NCI-H1048 (cell line): Measurements from ENCODE around the gene PIK3CG.

Experiments used
- DNase-seq: peaks from one replicate; lab custom pipeline; 2025; lab: John Stamatoyannopoulos, UW

PIK3CG gene

DNA sequence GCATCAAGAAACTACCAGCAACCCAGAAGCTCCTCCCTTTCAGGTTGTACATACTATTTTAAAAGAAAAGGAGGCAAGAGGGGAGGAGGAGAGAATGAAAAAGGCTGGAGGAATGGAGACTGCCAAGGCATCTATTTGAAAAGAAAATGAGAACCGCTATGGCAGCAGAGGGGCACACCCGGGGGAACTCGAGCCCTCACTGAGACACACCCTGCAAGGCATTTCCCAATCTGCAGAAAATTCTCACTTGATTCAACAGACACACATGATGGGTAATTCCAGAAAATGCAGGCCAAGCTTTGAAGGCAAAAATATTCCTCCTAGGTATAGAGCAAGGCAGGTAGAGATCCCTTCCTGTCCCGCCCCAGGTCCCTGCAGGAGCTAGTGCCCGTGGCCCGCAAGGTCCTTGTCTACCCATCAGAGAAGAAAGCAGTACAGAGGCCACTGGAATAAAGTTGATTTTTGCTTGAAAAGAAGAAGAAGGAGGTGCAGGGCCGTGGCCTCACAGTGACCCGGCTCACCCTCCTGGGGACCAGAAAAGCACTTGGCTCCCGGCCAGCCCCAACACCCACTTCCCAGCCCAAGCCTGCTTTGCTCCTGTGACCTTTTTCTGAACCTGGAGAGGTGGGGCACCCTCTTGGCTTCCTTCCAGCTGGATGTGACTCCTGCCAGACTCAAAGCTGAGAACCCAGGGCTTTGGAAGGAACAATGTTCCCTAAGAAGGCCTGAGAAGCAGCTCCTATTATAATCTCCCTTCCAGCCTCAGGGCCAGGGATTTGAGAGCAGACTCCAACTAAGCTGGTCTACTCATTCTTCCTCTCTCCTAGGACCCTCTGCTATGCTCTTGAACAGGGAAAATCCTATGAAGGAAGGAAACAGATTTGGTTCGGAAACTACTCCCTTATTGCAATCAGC lies 6.2 kb upstream of the PIK3CG start:
- no peak for DNase-seq

DNA sequence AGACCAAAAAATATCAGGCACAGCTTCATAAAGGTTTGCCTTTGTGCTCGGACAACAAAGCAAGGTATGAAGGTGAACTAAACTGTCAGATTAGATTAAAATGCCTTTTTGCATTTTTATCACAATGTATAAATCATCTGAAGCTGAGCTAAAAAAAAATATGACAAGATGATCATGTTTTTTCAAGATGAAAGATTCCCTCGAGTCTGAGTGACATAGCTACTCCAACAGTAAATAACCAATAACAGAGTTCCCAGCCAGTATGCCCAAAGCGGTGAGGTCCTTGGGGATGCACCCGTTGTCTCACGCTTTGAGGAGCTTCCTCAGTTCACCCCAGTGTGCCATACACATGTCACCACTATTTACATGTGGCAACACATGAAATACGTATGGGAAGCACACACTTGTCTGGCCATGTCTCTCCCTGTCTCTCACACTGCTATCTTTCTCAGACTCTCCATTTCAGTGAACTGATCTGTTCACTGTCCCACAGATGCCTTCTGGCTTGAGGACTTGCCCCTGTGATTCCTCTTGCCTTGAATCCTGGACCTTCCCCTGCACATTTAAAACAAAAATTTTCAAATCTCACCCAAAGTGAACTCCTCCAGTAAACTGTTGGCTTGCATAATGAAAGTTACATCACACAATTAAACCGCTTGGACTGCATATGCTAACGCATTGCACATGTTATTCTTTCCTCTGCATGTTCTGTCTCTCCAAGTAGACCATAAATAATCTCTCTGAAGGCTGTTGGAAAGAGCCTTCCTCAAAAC lies 2.6 kb upstream of the PIK3CG start:
- DNase-seq = no peak

DNA sequence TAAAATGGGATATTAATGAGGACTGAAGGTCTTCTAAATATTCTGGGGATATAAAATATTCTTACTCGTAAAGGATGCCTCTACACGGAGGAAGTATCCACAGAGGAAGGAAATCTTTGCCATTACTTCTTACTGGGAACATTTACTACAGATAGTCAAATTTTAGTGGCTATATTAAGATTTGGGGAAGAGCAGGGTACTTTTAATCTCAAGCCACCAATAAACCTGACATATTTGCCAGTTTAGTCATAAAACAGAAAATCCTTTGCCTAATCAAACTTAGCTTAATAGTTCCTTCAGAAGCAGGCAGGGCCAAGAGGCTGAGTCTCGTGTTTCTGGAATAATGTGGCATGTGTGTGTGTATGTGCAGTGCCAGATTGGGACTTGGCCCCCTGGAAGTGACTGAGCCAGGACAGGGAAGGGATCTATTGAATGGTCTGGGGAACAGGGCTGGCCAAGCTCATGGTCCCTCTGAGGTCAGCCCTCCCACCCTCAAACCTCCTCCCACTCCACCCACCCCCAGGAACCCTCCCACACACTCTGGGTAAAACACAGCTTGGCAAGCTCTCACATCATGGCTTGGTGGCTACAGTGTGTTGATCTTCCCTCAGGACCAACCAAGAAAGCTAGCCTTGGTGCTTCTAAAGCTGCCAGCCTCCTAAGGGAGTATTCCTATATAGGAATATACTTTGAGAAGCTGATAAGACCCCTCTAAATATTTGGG lies 1.6 kb upstream of the PIK3CG start:
- DNase-seq = no peak

DNA sequence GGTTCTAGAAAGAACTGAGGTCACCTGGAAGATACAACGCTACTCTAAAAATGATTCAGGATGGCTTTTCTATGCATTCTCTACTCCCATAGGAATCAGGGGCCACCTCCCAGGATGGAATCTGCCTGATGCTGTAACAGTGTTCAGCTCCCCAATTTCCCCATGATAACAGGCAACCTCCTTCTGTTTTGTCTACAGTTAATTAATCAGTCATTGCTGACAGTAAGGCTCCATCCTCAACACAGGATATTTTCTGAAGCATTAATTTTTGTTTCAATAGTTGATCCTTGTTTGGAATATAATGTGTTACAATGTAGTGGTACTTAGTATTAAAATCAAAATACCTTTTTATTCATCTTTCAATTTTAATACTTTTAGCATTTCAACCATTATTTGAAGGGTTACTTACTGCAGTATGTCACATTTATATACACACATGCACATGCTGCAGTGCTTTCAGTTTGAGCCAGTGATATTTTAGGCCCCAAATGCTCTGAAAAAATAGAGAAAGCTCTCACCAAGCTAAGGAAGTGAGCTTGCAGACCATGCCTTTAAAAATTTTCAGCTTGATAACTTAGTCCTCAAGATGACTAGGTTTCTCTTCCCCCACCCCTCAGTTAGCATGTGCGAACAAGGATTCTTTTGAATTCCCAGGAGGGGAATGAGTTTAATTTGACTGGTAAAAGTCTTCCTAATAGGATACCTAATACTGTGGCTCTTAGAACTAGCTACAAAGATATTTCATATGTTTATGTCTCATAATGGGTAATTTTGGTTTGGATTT lies 592 bp upstream of the PIK3CG start:
- DNase-seq = no peak

DNA sequence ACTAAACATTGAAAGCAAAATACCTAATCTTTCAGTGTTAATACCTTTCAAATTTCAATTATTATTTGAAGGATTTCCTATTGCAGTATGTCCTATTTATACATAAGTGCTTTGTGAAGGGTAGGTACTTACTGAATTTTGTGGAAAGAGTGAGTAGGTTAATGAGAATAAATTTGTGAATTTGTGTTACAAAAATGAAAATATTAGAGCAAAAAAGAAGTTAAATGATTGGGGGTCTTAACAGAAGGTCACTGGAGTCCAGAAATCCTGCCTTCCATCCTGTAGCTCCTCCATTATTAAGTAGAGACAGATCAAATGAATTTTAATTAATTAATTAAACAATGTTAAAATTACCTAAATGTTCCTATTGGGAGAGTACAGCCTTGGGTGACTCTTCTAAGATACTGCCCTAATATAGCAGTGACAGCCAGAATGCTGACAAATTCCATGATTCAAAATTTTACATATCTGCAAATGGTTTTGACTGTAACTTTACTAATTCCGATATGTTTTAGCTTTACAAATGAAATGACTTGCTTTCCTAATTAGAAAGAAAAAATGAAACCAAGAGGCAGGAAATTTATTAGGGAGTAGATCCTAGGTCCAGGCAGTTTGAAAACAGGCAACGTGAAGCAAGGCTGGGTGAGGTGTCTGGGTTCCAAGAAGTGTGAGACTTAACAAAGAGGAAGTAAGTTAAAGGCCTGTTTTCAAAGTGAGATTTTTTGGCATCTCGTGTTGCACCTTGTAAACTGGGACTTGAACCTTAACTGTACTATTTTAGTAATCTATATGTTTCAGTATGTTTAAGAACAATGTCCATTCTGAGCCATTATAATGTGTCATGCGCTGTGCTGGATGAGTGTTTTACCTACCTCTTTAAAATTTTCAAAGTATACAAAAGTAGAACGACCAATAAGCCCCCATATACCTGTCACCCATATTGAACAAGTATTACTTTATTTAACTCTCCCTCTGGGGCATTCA lies 1.5 kb downstream of the PIK3CG start:
- DNase-seq = no peak

DNA sequence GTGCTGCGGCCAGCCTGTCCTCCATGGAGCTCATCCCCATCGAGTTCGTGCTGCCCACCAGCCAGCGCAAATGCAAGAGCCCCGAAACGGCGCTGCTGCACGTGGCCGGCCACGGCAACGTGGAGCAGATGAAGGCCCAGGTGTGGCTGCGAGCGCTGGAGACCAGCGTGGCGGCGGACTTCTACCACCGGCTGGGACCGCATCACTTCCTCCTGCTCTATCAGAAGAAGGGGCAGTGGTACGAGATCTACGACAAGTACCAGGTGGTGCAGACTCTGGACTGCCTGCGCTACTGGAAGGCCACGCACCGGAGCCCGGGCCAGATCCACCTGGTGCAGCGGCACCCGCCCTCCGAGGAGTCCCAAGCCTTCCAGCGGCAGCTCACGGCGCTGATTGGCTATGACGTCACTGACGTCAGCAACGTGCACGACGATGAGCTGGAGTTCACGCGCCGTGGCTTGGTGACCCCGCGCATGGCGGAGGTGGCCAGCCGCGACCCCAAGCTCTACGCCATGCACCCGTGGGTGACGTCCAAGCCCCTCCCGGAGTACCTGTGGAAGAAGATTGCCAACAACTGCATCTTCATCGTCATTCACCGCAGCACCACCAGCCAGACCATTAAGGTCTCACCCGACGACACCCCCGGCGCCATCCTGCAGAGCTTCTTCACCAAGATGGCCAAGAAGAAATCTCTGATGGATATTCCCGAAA lies 2.7 kb downstream of the PIK3CG start:
- no peak for DNase-seq

DNA sequence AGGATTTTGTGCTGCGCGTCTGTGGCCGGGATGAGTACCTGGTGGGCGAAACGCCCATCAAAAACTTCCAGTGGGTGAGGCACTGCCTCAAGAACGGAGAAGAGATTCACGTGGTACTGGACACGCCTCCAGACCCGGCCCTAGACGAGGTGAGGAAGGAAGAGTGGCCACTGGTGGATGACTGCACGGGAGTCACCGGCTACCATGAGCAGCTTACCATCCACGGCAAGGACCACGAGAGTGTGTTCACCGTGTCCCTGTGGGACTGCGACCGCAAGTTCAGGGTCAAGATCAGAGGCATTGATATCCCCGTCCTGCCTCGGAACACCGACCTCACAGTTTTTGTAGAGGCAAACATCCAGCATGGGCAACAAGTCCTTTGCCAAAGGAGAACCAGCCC lies 3.3 kb downstream of the PIK3CG start:
- DNase-seq = no peak

DNA sequence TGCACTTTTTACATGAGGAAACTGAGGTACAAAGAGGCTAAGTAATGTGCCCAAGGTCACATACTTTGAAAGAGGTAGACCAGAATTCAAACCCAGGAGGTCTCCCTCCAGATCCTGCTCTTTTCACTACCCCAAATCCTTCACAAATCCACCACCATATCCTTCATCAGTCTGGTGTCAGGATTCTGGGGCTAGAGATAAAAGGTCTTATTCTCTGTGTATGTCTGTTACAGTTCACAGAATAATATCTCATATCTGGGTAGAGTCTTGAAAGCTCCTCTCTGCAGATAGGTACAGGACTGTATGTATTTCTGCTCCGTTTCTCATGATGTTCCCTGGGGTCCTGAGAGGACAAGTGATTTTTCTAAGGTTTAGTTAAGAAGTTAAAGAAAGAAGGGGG lies 4.9 kb downstream of the PIK3CG start:
- DNase-seq = no peak

DNA sequence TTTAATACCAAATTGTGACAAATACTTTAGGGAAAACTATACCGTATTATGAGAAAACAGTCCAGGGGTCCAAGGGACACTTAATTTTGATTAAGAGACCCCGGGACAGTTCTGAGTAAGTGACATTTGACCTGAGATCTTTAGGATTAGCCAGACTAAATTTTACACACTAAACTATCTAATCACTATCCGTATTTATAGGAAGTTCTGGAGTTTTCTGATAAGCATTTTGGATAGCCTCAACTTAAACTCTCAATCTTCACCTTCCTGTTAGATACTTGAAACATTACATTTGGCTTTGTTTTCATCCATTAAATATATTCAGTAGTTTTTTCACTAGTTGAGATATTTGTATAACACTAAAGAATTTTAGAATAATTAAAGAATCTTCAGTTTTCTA lies 5.4 kb downstream of the PIK3CG start:
- DNase-seq = no peak

DNA sequence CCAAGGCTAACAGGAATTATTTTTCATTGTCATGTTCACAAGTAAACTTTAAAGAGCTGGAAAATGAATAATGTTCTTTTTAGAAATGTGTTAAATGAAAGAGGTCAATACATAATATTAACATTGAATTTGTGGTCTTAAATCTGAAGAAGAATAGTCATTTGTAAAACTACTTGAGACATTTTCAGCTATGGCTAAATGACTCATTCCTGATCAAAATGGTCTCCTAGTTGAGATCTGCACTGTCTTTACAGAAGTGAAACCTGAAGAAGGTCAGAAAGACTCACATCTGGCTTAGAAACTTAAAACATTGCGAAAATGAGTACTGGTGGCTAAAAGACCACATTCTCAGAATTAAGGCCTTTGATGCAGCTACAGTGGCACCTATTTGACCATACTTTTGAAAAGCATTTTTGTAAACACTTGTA lies 5.9 kb downstream of the PIK3CG start:
- no peak for DNase-seq

DNA sequence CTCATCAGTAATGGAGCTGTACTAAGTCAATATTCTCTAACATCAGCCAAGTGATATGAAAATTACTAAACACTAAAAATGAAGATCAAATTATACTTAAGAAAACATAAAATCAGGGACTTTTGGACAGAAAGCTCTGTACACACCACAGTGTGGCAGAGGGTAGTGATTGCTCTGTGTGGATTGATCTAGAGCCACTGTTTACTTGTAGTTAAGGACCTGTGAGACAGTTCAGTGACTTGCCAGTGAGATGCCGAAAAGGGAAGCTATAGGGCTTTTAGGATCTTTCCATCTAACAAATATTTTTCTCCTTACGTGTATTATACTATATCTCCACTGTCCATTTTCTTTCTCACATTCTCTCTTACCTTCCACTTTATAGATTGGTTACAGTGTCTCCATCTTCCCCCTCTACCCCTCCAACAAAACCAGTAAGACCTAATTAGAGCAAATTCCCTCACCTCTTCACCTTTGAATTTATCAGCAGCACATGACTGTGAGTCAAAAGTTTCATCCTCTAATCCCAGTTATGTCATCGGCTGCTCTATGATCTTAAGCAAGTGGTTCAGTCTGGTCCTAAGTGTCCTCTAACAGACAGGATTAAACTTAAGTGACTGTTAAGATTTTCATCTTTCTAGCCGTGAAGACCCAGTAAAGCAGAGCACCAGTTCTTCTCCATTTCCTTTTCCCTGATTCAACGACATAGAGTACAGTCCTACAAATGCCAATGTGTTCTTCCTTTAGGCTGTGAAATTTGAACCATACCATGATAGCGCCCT lies 6.9 kb downstream of the PIK3CG start:
- no peak for DNase-seq

DNA sequence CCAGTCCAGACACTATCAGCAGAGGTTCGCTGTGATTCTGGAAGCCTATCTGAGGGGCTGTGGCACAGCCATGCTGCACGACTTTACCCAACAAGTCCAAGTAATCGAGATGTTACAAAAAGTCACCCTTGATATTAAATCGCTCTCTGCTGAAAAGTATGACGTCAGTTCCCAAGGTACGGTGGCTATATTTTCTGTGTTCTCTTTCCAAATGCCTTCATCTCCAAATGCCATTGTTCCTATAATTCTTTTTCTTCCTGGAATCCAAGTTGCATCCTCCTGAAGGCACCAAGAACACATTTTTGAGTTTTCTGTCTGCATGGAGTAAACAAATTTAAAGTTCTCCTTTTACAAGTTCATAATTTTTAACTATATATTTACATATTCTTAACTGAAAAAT lies 7.7 kb downstream of the PIK3CG start:
- DNase-seq = no peak

DNA sequence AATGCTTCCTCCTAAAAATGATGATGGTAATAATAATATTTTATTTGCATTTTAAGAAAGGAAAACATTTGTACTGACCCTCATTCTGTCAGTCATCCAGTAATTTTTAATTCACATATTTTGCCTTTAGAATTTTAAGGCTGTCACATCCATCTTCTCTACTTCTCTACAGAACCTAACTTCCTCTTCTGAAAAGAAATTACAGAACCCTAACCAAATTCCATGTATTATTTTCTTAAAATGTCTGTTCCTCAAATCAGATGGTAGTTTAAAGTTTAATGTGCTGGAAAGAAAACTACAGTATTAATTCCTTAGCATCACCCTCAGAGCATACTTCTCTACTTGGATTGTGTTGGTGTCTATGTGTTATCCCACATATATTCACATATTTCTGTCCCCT lies 9.0 kb downstream of the PIK3CG start:
- DNase-seq = no peak

DNA sequence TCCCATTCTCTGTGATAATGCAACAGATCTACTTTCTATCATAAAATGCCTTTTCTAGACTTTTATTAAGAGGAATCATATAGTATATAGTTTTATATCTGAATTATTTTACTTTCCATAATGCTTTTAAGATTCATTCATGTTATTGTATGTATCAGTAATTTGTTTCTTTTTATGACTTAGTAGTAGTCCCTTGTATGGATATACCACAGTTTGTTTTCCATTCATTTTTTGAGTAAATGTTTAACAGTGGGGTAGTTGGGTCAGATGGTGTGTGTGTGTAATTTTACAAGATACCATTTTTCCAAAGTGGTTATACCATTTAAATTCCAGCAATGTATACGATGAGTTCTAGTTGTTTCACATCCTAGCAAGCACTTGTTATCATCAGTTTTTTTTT lies 10.4 kb downstream of the PIK3CG start:
- DNase-seq = no peak

DNA sequence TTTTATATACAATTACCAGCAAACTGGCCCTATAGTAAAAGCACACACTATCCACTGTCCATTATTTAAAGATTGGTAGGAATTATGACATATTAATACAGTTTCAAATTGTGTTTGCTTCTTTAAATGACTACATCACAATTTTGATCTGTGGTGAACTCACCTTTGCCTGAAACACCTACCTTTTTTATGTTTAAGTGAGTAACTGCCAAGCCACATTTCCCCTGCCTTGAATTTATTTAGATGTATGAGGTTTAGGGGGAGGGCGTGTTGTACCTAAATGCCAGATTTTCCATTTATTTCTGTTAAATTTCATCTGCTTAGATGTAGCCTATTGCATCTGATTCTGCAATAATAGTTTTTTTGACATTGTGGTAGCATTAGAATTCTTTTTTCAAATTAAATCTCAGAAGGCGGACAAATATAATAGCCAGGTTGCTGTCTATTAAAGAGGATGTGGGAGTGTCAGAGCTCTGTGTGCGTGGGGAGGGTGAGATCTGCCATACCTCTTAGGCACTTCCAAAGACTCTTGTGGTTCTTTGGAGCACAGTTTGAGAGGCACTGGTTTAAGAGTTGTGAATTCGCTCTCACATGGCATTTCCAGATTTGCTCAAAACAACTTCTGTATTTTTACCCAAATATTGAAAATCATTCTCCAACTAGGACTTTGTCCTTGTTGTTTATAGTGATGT lies 13.8 kb downstream of the PIK3CG start:
- no peak for DNase-seq

DNA sequence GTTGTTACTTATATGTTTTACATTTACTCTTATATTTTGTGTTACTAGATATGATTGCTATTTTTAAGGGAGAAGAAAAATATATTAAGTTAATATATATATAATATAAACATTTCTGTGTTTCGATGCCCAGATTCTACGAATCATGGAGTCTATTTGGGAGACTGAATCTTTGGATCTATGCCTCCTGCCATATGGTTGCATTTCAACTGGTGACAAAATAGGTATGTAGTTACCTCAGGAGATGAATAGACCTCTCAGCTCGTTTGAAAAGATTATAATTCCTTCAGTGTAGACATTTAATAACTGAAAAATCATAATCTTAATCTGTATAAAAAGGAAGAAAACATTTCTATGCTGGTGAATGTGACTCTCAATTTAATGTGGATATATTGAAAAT lies 16.9 kb downstream of the PIK3CG start:
- DNase-seq = no peak

DNA sequence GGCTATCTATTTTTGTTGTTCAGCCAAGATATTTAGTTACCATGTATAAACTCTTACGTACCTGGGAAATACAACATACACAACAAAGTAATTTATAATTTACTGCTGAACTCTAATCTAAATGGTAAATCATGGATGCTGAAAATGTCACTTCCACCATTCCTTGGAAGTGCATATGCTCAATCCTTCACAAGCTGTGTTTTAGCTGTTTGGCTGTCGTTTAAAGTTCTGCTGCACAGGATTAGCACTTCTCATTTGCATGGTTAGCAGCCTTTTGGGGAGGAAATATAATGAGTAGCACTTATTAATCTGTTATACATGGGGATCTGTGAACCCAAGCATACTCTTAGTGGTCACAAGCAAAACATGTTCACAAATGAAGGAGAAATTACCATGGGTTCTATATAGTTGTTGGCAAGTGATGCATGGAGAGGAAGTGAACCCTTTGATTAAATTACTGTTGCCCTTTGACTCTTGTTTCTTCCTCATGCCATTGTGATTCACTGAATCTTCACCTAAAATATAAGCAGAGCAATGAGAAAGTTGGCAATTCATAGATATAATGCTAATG lies 18.5 kb downstream of the PIK3CG start:
- no peak for DNase-seq

DNA sequence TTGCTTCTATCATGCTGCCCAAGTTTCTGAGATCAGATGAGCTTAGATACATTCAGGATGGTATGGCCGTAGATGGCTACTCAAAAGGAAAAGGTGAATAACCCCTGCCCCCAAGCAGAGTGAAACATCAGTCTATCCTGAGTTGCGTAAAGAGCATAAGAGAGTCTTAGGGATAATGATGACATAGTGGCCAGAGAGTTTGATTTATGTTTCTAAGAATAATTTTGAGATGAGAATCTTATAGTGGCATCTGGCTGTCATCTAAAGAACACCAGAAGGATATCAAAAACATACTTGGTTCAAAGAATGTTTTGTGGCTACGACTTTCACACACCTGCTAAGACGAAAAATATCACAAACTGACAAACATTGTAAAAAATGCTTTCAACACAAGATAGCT lies 20.6 kb downstream of the PIK3CG start:
- no peak for DNase-seq
